ENCODE data around the gene TRPV4.

TRPV4 gene

DNA sequence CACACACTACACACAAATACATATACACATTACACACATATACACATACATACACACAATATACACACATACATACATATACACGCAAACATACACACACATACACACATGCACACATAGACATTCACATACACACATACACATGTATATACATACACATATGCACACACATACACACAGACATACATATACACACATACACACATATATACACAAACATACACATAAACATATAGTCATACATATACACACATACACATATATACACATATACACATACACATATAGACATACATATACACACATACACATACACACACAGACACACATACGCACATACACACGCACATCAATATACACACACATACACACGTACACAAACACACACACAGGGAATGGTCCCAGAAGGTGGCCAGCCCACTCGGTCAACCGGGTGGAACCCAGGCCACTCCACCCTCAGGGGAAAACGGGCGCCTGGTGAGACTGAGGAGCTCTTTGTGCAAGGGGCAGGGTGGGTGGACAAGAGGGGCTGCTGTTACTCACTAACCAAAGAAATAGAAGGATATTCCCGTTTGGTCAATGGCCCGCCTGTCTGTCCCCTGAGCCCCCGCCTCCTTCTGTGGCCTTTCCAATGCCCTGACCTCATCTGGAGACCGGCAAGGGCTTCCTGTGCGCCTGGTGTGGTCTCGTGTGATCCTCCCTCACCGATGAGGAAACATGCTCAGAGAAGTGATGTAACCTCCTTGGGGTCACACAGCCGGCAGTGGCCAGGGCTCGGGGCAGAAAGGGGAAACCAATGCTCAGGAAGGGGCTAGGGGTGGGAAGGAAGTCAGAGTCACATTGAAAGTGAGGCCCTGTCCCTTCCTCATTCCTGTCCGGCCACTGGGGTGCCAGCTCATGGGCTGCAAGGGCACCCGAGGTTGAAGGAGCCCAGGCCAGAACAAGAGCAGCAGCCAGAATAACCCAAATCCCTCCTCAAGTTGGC lies 5.3 kb downstream of the TRPV4 start:
- no peak for DNase-seq

DNA sequence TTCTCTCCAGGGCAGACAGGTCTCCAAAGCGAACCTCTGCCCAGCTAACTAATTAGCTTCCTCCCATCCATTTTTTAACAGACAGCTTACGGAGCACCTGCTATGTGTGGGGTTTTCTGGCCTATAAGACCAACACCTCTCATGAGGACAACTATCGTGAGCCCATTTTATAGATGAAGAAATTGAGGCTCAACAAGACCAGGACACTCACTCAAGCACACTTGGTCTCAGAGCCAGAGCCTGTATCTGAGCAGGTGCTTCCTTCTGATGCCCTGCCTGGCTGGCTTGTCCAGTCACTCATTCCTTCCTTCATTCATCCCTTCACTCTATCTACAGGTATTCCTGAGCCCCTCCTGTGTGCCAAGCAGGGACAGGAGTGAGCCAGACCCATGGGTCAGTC lies 6.1 kb downstream of the TRPV4 start:
- no peak for DNase-seq

DNA sequence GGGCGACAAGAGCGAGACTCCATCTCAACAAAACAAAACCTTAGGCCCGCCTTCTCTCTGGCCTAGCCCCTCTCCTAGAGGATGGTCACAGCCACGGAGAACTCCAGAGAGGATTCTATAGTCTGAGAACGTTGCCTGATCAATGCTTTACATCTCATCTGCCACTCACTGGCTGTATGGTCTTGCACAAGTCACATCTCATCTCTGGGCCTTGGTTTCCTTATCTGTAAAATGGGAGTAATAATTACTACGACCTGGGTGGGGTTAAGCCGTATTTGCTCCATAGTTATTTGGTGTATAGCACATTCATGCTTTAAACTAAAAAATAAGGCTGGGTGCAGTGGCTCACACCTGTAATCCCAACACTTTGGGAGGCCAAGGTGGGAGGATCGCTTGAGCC lies 8.5 kb downstream of the TRPV4 start:
- no peak for DNase-seq

DNA sequence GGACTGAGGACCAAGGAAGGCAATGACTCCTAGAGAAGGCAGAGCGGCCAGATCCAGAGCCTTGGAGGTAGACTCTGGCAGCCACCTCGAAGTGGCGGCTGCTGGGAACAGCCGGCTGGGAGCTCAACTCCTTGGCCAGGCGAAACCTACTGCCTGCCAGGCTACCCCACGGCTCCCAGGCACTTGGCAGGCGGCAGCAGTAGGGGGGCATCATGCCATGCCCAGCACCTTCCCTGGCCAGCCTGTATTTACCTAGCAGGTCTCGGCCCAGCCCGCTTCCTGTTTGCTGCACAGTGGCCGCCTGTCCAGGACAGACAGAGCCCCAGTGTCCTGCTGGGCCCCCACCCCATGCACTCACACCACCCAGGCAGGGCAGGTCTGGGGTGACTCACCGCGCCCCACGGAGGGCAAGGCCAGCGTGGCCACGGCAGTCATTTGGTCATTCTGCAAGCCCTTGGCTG lies 10.2 kb downstream of the TRPV4 start:
- no peak for DNase-seq

DNA sequence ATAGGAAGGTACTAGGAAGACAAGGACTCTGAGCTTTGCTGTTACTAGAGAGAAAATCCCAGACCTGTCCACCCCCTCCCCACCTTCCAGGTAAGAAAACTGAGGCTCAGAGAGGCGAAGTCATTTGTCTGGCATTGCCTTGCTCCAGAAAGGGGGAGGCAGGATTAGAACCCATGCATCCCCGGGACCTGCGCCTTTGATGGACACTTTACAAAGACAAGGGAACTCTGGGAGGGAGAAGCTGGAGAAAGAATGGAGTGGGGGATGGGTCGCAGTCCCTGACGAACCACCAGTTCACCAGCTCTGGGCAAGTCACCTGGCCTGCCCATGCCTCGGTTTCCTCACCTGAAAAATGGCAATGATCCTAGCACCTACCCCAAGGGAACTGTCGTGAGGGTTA lies 10.8 kb downstream of the TRPV4 start:
- DNase-seq, result no peak

DNA sequence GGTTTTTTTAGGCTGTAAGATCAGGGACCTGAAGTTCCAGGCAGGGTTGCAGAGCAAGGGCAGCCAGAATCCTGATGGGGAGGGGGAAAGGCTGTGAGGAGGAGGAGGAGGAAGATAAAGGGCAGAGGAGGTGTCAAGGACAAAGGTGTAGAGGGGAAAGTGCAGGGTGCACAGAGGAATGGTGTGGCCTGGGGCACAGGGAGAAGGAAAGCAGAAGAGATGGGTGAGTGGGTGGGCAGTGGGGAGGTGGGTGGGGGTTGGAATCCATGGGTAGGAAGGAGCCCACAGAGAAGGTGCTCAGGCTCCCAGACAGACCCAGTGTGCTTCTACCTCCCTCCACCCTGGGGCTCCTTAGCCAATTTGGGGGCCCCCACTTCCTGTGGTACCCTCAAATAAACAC lies 11.2 kb downstream of the TRPV4 start:
- DNase-seq, result no peak

DNA sequence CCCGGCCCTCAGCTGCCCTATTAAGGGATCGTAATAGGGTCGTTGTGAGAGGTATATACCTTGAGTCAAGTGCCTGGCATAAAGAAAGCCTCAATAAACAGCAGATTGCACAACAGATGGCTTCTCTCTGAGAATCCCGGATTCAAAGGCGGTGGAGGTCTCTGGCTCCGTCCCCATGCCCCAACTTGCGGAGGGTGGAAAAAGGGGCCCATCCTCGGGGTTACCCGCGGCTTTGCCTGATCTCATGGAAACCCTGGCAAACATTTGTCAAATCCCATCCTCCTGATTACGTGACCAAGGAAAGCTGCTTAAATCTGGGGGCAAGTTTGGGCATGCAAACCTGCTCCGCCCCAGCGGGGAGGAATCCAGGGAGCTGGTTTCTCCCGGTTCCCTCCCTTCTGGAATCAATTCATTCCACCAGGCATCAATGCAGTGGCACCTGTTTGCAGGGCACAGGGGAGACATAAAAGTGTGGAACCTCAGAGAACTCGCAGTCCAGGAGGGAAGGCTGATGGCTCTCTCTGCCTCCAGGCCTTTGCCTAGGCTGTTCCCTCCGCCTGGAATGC lies 12.3 kb downstream of the TRPV4 start:
- DNase-seq, result no peak

DNA sequence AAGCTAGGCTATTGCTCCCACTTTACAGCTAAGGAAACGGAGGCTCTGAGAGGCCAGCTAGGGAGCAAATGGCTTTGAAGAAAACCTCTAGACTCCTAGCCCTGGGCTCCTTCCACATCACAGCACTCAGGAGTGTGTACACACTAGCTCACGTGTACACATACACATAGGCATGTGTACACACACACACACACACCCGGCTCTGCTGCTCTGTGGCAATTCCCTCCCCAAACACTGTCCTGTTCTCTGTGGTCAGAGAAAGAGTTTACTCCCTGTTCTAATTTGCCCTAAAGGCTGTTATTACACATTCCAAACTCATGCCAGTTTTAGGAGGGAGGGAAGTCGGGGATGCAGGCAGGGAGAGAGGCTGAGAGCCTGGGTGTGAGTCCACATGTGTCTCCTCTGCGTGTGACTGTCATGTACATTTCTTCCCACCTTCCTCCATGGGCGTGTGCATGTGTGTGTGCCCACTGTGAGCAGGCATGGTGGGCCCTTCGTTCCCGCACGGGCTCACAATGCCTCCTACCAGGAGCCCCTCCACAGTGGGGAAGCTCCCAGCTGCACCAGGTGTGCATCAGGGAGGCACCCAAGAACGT lies 14.2 kb downstream of the TRPV4 start:
- DNase-seq, result no peak

DNA sequence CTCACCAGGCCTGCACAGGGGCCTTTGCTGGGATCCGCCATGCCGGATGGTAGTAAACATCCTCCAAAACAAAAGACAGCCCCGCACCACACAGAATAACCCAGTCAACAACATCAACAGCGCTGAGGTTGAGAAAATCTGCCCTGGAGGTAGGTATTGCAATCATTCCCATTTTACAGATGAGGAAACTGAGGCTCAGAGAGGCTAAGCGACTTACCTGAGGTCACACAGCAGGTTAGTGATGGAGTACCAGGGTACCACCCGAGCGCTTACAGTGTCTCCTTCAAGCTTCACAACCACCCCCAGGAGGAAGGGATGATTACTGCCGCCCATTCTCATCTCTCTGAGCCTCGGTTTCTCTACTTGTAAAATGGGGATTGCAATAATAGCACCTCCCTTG lies 14.9 kb downstream of the TRPV4 start:
- no peak for DNase-seq

DNA sequence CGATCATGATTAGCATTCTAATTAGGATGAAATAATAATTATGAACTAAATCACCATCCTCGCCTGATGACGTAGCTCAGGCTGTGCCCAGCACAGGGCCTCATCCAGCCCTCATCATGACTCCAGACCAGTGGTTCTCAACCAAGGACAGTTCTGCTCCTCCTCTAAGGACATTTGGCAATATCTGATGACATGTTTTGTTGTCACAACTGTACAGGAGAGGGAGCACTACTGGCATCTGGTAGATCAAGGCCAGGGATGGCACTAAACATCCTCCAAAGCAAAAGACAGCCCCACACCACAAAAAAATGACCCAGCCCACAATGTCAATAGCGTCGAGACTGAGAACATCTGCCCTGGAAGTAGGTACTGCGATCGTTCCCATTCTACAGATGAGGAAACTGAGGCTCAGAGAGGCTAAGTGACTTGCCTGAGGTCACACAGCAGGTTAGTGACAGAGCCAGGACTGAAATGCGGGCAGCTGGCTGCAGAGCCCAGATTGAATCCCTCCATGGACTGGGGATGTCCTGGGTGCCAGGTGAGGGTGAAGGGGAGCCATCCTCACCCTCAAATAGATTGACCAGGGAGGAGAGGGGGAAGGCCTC lies 15.5 kb downstream of the TRPV4 start:
- no peak for DNase-seq

DNA sequence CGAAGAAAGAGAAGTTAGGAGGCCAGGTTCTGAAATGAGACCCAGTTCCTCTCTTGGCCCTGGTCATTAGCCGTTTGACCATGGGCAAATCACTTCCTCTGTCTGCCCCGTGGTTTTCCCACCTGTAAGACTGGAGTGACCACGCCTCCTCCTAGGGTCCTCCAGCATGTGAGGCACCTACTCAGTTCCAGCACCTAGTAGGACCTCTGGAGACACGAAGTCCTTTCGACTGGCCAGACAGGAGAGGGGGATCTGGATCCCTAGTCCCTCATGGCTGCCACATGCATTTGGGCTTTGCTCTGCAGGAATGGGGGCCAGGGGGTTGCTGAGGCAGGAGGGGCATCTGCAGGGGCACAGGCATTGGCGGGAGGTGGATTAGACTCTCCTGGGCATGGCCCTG lies 16.3 kb downstream of the TRPV4 start:
- DNase-seq, result no peak

DNA sequence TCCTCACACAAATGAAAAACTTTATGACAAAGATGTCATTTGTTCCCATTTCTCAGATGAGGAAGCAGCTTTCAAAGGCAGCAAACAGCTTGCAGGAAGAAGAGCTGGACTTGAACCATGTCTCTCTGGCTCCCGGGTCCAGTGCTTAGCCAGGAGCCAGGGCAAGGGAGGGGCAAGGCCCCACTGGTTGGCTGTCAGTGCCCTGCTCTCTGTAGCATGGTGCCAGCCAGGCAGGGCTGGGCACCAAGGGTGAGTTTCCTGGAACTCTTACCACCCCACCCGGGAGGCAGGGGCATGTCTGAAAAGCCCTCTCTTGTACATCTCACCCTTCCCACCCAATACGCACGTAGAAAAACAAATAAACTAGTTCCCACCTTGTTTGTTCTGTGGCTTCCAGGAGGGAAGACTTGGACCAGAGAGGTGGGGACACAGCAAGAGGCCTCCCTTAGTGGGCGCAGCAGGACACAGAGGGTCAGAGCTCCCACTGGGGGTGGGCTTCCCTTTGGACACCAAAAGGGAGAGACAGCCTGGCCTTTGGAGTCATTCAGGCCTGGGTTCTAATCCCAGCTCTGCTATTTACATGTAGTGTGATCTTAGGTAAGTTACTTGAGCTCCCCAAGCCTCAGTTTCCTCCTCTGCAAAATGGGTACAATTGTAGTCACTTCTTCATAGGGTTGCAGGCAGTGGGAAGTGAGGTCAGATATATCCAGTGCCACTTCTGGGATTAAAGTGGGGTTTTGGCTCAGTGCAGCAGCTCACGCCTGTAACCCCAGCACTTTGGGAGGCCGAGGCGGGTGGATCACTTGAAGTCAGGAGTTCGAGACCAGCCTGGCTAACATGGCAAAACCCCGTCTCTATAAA lies 17.2 kb downstream of the TRPV4 start:
- no peak for DNase-seq

DNA sequence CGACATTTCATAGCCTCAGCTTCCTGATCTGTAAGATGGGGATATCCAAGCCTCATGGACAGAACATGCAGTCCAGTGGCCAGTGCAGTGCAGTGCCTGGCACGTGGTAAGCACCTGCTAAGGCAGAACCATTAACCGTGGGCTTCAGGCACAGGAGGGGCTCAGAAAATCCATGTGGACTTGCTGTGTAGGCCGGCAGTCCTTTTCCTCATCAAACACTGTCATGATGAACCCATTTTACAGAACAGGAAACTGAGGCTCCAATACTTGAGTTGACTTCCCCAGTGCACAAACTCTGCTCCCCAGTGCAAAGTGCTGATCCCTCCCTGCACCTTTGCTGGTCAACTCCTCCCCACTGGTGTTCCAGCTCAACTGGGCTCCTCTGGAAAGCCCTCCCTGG lies 18.0 kb downstream of the TRPV4 start:
- no peak for DNase-seq

DNA sequence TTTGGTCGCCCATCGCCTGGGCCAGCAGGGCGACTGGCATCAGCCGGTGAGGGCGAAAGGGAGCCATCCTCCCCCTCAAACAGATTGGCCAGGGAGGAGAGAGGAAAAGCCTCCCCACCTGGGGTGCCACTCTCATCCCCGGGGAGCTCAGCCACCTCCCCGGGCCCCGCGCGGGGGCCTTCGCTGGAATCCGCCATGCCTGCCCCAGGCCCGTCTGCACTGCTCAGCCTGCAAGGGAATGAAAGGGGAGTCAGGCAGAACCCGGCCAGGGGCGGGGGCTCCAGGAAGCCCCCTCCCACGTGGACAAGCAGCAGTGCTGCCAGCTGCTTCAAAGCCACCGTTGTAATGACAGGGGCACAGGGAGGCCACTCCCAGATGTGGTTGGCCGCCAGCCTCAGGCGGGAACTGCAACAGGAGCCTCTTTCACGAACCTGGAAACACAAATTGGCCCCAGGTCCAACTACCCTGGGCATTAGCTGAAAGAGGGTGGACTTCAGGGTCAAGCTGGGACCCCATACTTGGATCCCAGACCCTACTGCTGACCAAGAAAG lies 18.5 kb downstream of the TRPV4 start:
- DNase-seq, result no peak

DNA sequence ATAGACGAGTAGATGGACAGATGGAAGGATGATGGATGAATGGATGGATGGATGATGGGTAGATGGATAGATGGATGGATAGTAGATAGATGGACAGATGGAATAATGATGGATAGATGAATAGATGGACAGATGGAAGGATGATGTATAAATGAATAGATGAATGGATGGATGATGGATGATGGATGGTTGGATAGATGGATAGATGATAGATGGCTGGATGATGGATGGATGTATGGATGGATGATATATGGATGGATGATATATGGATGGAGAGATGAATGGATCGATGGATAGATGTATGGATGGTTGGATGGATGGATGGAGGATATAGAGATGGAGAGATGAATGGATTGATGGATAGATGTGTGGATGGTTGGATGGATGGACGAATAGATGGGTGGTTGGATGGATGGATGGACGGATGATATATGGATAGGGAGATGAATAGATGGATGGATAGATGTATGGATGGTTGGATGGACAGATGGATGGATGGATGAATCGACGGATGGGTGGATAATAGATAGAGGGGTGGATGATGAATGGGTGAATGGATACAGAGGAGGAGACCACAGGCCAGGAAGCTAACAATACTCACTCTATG lies 19.3 kb downstream of the TRPV4 start:
- DNase-seq, result no peak

DNA sequence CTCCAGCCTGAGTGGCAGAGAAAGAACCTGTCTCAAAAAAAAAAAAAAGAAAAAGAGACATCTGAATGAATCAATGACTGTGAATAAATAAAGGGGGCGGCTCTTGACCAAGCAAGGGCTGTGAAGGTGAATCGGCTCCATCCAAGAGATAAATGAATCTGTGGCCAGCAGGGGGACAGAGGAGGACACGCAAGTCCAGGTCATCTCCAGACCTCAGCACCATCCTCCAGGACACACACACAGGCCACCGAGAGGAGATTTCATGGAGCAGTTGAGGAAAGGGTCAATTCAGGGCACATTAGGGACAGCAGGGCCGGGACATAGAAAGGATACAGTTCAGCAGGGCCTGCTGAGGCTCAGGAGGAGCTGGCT lies 21.6 kb downstream of the TRPV4 start:
- no peak for DNase-seq

DNA sequence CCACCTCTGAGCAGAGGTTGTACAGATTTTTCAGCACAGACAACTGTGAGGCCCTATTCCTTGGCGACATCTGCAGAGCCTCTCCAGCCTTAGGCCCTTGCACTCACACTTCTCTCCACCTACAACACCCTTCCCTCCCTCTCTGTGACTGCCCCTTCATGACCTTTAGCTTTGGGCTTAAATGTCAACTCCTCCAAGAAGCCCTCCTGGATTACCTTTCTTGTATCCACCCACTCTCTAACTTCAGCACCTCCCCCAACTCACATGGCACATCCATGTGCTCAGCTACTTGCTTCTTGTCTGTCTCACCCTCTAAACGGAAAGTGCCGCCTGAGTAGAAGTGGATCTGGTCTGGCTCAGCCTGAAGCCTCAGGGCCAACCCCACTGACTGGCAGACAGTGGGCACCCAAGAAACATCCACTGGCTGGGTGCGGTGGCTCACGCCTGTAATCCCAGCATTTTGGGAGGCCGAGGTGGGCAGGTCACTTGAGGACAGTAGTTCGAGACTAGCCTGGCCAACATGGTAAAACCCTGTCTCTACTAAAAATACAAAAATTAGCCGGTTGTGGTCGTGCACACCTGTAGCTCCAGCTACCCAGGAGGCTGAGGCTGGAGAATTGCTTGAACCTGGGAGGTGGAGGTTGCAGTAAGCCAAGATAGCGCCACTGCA lies 22.1 kb downstream of the TRPV4 start:
- DNase-seq, result no peak

DNA sequence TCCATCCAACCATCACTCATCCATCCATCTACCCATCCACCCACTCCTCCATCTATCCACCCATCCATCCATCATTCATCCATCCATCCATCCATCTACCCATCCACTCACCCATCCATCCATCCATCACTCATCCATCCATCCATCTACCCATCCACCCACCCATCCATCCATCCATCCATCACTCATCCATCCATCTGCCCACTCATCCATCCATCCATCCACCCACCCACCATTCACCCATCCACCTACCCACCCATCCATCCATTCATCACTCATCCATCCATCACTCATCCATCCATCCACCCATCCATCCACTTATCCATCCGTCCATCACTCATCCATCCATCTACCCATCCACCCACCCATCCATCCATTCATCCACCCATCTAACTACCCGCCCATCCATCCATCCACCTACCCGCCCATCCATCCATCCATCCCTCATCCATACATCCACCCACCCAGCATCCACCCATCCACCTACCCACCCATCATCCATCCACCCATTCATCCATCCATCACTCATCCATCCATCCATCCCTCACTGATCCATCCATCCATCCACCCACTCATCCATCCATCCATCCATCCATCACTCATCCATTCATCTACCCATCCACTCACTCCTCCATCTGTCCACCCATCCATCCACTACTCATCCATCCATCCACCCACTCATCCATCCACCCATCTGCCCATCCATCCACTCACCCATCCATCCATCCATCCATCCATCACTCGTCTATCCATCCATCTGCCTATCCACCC lies 24.1 kb downstream of the TRPV4 start:
- DNase-seq, result no peak

DNA sequence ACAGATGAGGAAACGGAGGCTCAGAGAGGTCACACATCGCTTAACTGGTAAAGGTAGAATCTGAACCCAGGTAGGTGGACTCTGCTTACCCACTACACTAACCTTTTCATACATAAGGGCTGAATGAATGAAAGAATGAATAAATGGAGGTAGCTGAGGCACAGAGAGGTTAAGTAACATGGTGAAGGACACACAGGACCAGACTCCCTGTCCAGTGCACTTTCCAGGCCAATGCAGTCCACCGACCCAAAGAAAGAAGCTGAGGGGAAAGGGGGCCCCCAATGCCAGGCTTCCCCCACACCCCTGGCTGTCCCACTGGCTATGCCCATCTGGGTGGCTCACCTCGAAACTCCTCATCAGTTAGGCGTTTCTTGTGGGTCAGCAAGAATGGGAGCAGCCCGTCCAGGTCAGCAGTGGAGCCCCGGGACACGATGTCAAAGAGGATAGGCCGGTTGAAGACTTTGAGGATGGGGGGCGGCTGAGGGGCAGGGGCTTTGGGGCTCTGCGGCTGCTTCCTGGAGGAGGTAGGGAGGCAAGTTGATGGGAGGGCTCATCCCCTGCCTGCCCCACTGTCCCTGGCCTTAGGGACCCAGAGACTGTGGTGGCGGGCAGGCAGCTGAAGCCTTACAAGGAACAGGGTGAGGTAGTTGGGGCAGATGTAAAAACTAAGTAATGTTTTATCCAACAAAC lies 25.1 kb downstream of the TRPV4 start:
- DNase-seq, result no peak

Measured in NCI-H1930 (cell line).